NCI-H345 (cell line): ENCODE measurements around the gene PSMA8.
"Not testable (repeated sequence)": the region's sequence is repeated elsewhere in the genome, so short reads cannot be mapped to it uniquely, and the experiment has no call there.

Source experiments
- DNase-seq: peaks from one replicate; lab custom pipeline; 2025; lab: John Stamatoyannopoulos, UW

Gene PSMA8

DNA sequence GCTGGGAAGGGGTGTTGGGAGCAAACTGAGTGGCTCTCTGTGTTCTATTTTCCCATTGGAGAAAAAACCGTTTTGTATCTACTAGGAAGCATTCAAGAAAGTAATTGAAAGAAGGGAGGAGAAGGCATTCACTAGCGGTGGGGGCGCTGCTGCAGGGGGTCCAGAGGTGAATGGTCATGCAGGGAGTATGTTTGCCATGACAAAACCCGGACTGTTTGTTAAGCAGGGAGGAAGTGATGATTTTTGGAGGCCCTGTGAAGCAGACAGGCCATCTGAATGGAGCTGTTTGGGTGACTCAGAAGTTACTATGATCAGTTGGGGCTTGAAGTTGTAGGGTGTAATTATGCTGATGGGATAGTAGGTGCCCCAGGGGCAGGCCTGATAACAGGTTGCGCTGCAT is 99.5 kb downstream of the PSMA8 start:
- no peak for DNase-seq

DNA sequence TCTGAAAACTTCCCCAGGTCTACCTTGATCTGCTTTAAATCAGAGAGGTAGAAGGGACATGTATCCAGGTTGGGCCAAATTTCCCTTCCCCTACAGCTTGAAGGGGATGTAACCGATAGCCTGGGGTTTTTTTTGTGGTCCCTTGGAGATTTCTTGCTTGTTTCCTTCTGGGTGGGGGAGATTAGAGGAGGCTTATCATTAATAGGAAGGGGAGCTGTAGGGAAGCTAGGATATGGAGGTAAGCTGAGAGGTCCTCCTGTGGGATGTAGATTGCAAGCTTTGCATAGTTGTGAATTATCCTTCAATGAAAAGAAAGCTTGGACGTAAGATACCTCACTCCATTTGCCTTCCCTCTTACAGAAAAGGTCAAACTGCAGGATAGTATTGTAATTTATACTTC is 103.7 kb downstream of the PSMA8 start:
- not testable (repeated sequence) for DNase-seq

DNA sequence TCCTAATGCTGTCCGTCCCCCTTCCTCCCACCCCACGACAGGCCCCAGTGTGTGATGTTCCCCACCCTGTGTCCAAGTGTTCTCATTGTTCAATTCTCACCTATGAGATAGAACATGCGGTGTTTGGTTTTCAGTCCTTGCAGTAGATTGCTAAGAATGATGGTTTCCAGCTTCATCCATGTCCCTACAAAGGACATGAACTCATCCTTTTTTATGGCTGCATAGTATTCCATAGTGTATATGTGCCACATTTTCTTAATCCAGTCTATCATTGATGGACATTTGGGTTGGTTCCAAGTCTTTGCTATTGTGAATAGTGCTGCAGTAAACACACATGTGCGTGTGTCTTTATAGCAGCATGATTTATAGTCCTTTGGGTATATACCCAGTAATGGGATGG is 105.0 kb downstream of the PSMA8 start:
- DNase-seq: not testable (repeated sequence)

DNA sequence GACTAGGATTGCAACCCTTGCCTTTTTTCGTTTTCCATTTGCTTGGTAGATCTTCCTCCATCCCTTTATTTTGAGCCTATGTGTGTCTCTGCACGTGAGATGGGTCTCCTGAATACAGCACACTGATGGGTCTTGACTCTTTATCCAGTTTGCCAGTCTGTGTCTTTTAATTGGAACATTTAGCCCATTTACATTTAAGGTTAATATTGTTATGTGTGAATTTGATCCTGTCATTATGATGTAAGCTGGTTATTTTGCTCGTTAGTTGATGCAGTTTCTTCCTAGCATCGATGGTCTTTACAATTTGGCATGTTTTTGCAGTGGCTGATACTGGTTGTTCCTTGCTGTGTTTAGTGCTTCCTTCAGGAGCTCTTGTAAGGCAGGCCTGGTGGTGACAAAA is 108.7 kb downstream of the PSMA8 start:
- DNase-seq: not testable (repeated sequence)
